GM23338 (cell line): ENCODE results near the gene SPPL2A.

ENCODE experiments used
- CREB1 ChIP-seq: fragments of 250-450 bp; sonication (Bioruptor Pico); IDR thresholded peaks from 2 replicates; pipeline ENCODE4 v1.5.0; 2020; ENCODE audit warnings: low read depth, mild to moderate bottlenecking, moderate library complexity
- EZH2 ChIP-seq: fragments of 200-600 bp; sonication (generic); IDR thresholded peaks from one replicate; pipeline ENCODE4 v1.8.0; 2017; ENCODE audit warnings: antibody characterized with exemption, mild to moderate bottlenecking, low read depth; ENCODE audit not compliant: unreplicated experiment
- EZH2phosphoT487 ChIP-seq: fragments of 200-600 bp; sonication (generic); IDR thresholded peaks from one replicate; pipeline ENCODE4 v1.8.1; 2018; ENCODE audit warnings: antibody characterized with exemption; ENCODE audit not compliant: unreplicated experiment
- JUNB ChIP-seq: IDR thresholded peaks from one replicate; pipeline ENCODE4 v1.6.1; 2016; ENCODE audit warnings: antibody characterized with exemption; ENCODE audit not compliant: unreplicated experiment
- NANOG ChIP-seq: IDR thresholded peaks from 2 replicates; pipeline ENCODE4 v1.6.1; 2016; ENCODE audit warnings: antibody characterized with exemption, borderline replicate concordance
- POLR2AphosphoS5 ChIP-seq: IDR thresholded peaks from 2 replicates; pipeline ENCODE4 v1.6.1; 2016; ENCODE audit warnings: antibody characterized with exemption, low read depth
- STAT1 ChIP-seq: IDR thresholded peaks from one replicate; pipeline ENCODE4 v1.6.1; 2016; ENCODE audit warnings: antibody characterized with exemption; ENCODE audit not compliant: unreplicated experiment
- ZNF114 ChIP-seq: fragments of 250-450 bp; sonication (Bioruptor Pico); IDR thresholded peaks from 2 replicates; pipeline ENCODE4 v1.5.0; 2020; ENCODE audit warnings: mild to moderate bottlenecking, moderate library complexity
- ZNF331 ChIP-seq: fragments of 250-450 bp; sonication (Bioruptor Pico); IDR thresholded peaks from 2 replicates; pipeline ENCODE4 v1.5.0; 2020; ENCODE audit warnings: low read depth, mild to moderate bottlenecking, moderate library complexity
- TF ChIP-seq, protein P1 (sequence below), 2 experiments: fragments of 200-600 bp in 1 of 2; sonication (generic) in 1 of 2; conservative IDR thresholded peaks; 2 replicates each; pipeline versions ENCODE4 v1.5.1 to v1.6.1; 2016 to 2017; ENCODE audit warnings: antibody characterized with exemption in 2 of 2, low read depth in 2 of 2, mild to moderate bottlenecking in 2 of 2, moderate library complexity in 1 of 2
- TF ChIP-seq, protein P2 (sequence below): IDR thresholded peaks from one replicate; pipeline ENCODE4 v1.6.1; 2018; ENCODE audit warnings: antibody characterized with exemption; ENCODE audit not compliant: unreplicated experiment
- TF ChIP-seq, protein P3 (sequence below): IDR thresholded peaks from 2 replicates; pipeline ENCODE4 v1.6.1; 2016; ENCODE audit warnings: antibody characterized with exemption
- TF ChIP-seq, protein P4 (sequence below): fragments of 250-450 bp; sonication (Bioruptor Pico); IDR thresholded peaks from 2 replicates; pipeline ENCODE4 v1.5.0; 2020; ENCODE audit warnings: mild to moderate bottlenecking, moderate library complexity

DNA sequence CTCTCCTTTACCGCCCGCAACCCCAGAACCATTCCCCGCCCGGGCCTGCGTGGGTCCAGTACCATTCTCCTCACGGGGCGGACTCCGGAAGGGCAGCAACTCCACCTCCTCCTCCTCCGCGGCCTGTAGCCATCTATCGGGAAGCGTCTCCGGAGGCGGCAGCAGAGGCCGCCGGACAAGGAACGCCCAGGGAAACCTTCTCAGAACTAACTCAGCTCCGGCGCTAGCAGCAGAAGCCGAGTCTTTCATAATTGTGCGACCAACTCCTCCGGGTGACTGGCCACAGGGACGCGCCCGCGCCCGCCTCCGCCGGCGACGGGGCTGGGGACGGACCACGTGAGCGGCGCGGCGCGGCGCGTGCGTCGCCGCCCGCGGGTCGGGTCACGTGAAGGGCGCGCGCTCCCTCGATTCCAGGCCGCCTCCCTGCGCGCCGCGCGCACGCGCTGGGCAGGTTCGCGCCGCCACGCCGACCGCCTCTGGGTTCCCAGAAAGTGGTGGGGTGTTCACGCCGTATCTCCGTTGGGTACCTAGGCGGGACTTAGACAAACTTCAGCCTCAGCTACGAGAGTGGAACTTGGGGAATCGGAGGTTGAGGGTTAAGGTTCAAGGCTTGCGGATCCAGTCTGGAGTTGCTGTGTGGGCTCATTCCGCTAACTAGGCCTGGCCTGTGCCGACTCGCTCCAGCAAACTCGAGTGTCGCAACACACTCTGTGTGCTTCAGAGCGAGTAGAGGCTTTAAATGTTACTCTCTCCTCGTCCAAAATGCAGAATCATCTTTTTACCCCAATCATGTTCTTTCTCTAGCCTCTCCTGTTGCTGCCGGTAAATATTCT lies 78.8 kb downstream of the SPPL2A start, which contains the start of gene TRPM7:
- TF ChIP-seq, protein P1, sequence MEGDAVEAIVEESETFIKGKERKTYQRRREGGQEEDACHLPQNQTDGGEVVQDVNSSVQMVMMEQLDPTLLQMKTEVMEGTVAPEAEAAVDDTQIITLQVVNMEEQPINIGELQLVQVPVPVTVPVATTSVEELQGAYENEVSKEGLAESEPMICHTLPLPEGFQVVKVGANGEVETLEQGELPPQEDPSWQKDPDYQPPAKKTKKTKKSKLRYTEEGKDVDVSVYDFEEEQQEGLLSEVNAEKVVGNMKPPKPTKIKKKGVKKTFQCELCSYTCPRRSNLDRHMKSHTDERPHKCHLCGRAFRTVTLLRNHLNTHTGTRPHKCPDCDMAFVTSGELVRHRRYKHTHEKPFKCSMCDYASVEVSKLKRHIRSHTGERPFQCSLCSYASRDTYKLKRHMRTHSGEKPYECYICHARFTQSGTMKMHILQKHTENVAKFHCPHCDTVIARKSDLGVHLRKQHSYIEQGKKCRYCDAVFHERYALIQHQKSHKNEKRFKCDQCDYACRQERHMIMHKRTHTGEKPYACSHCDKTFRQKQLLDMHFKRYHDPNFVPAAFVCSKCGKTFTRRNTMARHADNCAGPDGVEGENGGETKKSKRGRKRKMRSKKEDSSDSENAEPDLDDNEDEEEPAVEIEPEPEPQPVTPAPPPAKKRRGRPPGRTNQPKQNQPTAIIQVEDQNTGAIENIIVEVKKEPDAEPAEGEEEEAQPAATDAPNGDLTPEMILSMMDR (conservative IDR thresholded peaks at IDR 0.05; ENCODE audit: low read depth in 2 of 2), result no peak
- TF ChIP-seq, protein P2, sequence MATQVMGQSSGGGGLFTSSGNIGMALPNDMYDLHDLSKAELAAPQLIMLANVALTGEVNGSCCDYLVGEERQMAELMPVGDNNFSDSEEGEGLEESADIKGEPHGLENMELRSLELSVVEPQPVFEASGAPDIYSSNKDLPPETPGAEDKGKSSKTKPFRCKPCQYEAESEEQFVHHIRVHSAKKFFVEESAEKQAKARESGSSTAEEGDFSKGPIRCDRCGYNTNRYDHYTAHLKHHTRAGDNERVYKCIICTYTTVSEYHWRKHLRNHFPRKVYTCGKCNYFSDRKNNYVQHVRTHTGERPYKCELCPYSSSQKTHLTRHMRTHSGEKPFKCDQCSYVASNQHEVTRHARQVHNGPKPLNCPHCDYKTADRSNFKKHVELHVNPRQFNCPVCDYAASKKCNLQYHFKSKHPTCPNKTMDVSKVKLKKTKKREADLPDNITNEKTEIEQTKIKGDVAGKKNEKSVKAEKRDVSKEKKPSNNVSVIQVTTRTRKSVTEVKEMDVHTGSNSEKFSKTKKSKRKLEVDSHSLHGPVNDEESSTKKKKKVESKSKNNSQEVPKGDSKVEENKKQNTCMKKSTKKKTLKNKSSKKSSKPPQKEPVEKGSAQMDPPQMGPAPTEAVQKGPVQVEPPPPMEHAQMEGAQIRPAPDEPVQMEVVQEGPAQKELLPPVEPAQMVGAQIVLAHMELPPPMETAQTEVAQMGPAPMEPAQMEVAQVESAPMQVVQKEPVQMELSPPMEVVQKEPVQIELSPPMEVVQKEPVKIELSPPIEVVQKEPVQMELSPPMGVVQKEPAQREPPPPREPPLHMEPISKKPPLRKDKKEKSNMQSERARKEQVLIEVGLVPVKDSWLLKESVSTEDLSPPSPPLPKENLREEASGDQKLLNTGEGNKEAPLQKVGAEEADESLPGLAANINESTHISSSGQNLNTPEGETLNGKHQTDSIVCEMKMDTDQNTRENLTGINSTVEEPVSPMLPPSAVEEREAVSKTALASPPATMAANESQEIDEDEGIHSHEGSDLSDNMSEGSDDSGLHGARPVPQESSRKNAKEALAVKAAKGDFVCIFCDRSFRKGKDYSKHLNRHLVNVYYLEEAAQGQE, result no peak
- no peak for TF ChIP-seq EZH2
- TF ChIP-seq POLR2AphosphoS5, result peak; percentile 84
- TF ChIP-seq NANOG, result no peak
- TF ChIP-seq EZH2phosphoT487, result no peak
- TF ChIP-seq CREB1 (CRISPR knock-in tag), result peak; percentile 56; the same call in 1 of the 2 replicates
- no peak for TF ChIP-seq STAT1
- TF ChIP-seq, protein P3, sequence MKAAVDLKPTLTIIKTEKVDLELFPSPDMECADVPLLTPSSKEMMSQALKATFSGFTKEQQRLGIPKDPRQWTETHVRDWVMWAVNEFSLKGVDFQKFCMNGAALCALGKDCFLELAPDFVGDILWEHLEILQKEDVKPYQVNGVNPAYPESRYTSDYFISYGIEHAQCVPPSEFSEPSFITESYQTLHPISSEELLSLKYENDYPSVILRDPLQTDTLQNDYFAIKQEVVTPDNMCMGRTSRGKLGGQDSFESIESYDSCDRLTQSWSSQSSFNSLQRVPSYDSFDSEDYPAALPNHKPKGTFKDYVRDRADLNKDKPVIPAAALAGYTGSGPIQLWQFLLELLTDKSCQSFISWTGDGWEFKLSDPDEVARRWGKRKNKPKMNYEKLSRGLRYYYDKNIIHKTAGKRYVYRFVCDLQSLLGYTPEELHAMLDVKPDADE, result no peak
- no peak for TF ChIP-seq ZNF114 (CRISPR knock-in tag)
- no peak for TF ChIP-seq ZNF331 (CRISPR knock-in tag)
- no peak for TF ChIP-seq JUNB
- TF ChIP-seq, protein P4, sequence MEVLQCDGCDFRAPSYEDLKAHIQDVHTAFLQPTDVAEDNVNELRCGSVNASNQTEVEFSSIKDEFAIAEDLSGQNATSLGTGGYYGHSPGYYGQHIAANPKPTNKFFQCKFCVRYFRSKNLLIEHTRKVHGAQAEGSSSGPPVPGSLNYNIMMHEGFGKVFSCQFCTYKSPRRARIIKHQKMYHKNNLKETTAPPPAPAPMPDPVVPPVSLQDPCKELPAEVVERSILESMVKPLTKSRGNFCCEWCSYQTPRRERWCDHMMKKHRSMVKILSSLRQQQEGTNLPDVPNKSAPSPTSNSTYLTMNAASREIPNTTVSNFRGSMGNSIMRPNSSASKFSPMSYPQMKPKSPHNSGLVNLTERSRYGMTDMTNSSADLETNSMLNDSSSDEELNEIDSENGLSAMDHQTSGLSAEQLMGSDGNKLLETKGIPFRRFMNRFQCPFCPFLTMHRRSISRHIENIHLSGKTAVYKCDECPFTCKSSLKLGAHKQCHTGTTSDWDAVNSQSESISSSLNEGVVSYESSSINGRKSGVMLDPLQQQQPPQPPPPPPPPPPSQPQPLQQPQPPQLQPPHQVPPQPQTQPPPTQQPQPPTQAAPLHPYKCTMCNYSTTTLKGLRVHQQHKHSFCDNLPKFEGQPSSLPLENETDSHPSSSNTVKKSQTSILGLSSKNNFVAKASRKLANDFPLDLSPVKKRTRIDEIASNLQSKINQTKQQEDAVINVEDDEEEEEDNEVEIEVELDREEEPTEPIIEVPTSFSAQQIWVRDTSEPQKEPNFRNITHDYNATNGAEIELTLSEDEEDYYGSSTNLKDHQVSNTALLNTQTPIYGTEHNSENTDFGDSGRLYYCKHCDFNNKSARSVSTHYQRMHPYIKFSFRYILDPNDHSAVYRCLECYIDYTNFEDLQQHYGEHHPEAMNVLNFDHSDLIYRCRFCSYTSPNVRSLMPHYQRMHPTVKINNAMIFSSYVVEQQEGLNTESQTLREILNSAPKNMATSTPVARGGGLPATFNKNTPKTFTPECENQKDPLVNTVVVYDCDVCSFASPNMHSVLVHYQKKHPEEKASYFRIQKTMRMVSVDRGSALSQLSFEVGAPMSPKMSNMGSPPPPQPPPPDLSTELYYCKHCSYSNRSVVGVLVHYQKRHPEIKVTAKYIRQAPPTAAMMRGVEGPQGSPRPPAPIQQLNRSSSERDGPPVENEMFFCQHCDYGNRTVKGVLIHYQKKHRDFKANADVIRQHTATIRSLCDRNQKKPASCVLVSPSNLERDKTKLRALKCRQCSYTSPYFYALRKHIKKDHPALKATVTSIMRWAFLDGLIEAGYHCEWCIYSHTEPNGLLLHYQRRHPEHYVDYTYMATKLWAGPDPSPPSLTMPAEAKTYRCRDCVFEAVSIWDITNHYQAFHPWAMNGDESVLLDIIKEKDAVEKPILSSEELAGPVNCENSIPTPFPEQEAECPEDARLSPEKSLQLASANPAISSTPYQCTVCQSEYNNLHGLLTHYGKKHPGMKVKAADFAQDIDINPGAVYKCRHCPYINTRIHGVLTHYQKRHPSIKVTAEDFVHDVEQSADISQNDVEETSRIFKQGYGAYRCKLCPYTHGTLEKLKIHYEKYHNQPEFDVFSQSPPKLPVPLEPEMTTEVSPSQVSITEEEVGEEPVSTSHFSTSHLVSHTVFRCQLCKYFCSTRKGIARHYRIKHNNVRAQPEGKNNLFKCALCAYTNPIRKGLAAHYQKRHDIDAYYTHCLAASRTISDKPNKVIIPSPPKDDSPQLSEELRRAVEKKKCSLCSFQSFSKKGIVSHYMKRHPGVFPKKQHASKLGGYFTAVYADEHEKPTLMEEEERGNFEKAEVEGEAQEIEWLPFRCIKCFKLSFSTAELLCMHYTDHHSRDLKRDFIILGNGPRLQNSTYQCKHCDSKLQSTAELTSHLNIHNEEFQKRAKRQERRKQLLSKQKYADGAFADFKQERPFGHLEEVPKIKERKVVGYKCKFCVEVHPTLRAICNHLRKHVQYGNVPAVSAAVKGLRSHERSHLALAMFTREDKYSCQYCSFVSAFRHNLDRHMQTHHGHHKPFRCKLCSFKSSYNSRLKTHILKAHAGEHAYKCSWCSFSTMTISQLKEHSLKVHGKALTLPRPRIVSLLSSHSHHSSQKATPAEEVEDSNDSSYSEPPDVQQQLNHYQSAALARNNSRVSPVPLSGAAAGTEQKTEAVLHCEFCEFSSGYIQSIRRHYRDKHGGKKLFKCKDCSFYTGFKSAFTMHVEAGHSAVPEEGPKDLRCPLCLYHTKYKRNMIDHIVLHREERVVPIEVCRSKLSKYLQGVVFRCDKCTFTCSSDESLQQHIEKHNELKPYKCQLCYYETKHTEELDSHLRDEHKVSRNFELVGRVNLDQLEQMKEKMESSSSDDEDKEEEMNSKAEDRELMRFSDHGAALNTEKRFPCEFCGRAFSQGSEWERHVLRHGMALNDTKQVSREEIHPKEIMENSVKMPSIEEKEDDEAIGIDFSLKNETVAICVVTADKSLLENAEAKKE, result no peak
